ENCODE results near the gene CACNA2D2.
A peak's percentile ranks its signal among the peaks of the same experiment; 100 is the strongest.

Gene CACNA2D2

DNA sequence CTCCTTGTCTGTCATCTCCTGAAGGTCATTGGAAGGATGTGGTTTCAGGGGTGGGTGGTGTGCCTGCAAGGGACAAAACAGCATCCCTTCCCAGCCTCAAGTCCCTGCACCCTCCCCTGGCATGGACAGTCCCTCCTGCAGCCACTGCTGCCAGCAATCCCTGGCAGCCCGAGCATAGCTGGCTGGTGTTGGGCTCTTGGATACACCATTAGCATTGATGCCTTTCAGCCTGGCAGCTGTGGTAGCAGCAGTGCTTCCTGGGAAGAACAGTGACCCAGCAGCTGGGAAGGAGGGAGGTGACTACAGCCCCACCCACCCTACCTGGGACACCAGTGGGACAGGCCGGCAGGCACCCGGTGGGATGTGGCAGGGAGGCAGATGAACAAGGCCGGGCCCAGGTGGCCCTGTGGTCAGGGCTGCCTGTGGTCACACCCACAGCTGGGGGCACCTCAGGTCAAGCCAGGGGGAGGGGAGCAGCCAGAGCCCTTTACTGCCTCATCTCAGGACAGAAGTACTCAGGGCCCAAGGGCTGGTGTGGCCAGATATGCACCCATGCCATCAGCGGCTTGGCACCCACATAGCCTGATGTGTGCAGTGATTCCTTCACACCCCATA is 111.2 kb downstream of the CACNA2D2 start:
- H3K4me3 ChIP-seq (replicated peaks in 1 of 2; ENCODE audit: low read depth in 2 of 2, low read length in 2 of 2) = no peak overlapping the region
- DNase-seq (ENCODE audit: low read depth in 2 of 2) = no peak
- TF ChIP-seq, protein P1, sequence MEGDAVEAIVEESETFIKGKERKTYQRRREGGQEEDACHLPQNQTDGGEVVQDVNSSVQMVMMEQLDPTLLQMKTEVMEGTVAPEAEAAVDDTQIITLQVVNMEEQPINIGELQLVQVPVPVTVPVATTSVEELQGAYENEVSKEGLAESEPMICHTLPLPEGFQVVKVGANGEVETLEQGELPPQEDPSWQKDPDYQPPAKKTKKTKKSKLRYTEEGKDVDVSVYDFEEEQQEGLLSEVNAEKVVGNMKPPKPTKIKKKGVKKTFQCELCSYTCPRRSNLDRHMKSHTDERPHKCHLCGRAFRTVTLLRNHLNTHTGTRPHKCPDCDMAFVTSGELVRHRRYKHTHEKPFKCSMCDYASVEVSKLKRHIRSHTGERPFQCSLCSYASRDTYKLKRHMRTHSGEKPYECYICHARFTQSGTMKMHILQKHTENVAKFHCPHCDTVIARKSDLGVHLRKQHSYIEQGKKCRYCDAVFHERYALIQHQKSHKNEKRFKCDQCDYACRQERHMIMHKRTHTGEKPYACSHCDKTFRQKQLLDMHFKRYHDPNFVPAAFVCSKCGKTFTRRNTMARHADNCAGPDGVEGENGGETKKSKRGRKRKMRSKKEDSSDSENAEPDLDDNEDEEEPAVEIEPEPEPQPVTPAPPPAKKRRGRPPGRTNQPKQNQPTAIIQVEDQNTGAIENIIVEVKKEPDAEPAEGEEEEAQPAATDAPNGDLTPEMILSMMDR (IDR thresholded peaks at IDR 0.05; ENCODE audit: low read depth, low read length) = no peak

DNA sequence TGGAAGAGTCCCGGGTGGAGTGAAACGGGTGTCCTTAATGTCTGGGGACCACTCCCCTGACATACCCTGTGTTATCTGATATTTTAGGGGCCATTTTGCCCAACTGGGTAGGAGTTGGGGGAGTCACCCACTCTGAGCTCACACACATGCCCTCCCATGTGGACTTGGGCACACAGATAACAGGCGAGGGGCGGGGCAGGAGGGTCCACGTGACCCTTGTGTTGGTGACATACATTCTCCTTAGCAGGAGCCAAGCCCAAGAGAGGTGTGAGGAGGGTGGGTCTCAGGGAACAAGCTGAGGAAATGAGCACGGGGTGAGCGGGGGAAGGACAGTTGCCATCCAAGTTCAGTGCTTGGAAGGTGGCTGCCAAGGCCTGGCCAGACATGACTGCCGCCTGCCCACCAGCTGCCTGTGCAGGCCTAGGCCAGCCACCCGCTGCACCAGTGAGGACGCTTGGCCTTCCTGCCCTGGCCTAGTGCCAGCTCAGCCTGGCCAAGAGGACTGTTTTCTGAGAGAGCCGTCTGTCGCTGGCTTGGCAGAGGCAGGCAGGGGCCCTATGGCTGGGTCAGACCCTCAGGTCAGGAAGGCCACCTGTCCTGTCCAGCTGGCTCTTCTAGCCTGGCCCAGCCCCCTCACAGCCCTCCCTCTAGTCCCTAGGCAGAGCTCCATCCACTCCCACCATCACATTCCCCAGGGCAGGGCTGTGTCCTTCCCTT is 112.8 kb downstream of the CACNA2D2 start:
- no peak for DNase-seq (ENCODE audit: low read depth in 2 of 2)
- H3K4me3 ChIP-seq (replicated peaks in 1 of 2; ENCODE audit: low read depth in 2 of 2, low read length in 2 of 2) = no peak overlapping the region
- TF ChIP-seq, protein P1 (IDR thresholded peaks at IDR 0.05; ENCODE audit: low read depth, low read length) = no peak

DNA sequence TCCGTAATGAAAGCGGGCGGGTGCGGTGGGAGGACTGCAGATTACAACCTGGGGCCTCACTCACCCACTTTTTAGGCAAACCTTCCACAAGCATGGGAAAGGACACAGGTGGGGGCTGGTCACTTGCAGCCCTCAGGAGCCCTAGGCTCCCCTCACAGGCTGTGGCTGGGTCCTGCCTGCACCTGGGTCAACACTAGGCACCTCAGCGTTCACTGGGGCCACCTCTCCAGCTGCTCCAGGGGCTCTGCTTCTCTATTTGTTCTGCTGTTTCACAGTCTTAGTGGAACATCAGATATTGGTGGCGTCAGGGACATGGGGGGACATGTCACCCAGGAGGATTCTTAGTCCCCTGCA is 114.0 kb downstream of the CACNA2D2 start:
- TF ChIP-seq, protein P1 (IDR thresholded peaks at IDR 0.05; ENCODE audit: low read depth, low read length) = no peak
- H3K4me3 ChIP-seq (replicated peaks in 1 of 2; ENCODE audit: low read depth in 2 of 2, low read length in 2 of 2) = no peak overlapping the region
- no peak for DNase-seq (ENCODE audit: low read depth in 2 of 2)

DNA sequence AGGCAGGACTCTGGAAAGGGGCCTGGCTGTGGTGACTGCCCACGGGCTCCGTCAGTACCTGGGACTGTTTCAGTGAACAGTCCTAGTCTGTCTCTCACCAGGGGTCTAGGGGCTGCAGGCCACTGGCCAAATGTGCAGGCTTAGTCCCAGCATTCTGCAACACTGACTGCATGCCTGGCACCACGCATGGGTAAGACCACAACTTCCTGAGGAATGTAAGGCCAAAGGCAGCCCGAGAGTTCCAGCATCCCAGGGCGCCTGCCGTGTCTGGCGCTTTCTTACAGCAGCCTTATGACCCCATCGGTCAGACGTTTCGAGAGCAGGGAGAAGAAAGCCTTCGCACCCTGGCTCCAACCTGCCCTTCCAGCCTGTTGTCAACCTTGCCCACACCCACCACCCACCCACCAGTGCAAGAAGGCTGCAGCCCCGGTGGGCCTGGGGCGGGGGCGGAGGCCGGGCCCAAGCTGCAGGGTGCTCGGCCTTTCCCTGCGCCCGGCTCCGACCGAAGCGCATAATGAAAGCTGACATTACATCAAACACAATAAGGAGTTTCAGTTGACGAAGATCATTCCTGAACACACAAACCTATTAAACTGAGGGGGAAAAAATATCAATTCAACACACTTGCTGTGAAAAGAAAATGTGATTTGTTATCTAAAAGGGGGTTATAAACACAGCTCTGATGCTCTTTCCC is 114.6 kb downstream of the CACNA2D2 start:
- no peak overlapping the region for H3K4me3 ChIP-seq (replicated peaks in 1 of 2; ENCODE audit: low read depth in 2 of 2, low read length in 2 of 2)

DNA sequence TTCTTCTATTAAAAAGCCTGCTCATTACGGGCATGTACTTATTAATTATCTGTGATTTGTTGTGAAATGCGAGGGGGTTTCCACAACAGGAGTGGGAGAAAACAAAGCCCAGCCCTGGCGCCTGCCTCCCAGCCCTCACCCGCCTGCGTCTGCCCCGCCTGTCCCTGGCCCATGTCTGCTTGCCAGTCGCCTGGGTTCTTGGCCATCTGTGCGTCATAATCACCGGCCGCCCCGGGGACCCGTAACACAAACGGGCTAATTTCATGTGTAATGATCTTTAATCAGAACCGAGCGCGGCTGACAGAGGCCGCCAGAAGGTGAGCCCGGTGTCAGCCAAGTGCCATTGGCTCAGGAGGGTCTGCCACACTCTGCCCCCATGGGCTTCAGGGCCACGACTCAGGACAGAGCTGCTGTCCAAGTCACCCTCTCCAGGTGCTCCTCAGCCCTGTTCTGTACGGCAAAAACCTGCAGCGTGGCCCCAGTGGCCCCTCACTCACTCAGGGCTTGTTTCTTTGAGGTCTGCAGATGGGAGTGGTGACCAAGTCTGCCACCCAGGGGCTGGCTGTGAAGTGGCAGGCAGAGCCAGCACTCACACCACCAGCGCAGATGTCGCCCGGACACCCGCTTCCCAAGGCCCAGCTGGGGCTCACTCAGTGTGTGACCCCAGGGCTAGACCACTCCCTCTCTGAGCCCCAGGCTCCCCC is 115.3 kb downstream of the CACNA2D2 start:
- DNase-seq (ENCODE audit: low read depth in 2 of 2) = no peak
- TF ChIP-seq, protein P1 (IDR thresholded peaks at IDR 0.05; ENCODE audit: low read depth, low read length) = peak; percentile 13
- no peak overlapping the region for H3K4me3 ChIP-seq (replicated peaks in 1 of 2; ENCODE audit: low read depth in 2 of 2, low read length in 2 of 2)

More for the DNA sequence above, 114.6 kb downstream of the CACNA2D2 start:
- TF ChIP-seq, protein P1 (IDR thresholded peaks at IDR 0.05; ENCODE audit: low read depth, low read length) = no peak
- no peak for DNase-seq (ENCODE audit: low read depth in 2 of 2)

DNA sequence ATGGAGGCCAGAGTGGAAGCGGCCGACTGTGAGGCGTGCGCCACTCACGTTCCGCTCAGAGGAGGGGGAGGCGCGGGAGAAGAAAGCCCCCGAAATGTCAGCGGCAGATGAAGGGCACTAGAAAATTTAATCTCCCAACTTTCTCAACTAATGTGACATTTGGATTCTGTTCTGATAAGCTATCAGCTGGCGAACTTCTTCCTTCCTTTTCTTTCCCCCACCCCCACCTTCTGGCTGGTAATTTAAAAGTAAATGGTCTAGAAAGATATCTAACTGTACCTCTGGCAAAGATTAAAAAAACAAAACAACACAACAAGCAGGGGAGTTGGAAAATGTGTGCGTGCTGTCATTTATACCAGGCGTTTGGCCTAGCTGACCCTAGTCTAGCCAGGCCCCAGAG is 117.7 kb downstream of the CACNA2D2 start:
- no peak overlapping the region for H3K4me3 ChIP-seq (replicated peaks in 1 of 2; ENCODE audit: low read depth in 2 of 2, low read length in 2 of 2)
- TF ChIP-seq, protein P1 (IDR thresholded peaks at IDR 0.05; ENCODE audit: low read depth, low read length) = no peak
- DNase-seq (ENCODE audit: low read depth in 2 of 2) = no peak

Measured in cardiac fibroblast (primary cell).